Stomach smooth muscle (tissue), 2 donors: ENCODE measurements around the gene SLC26A5.
"Not testable (repeated sequence)": the region's sequence is repeated elsewhere in the genome, so short reads cannot be mapped to it uniquely, and the experiment has no call there.

ENCODE experiments used
- H3K27ac ChIP-seq: one replicate; pipeline ENCODE4 v1.7.0; 2013; ENCODE audit warnings: mild to moderate bottlenecking, low read length, inconsistent platforms
- H3K27me3 ChIP-seq, 2 donors: one replicate each; pipeline ENCODE4 v1.7.0; 2013; ENCODE audit warnings: low read length in 2 of 2; ENCODE audit not compliant: insufficient read depth in 2 of 2, control insufficient read depth in 1 of 2
- H3K36me3 ChIP-seq, 2 donors: one replicate each; pipeline ENCODE4 v1.7.0; 2013; ENCODE audit warnings: low read length in 2 of 2; ENCODE audit not compliant: control insufficient read depth in 2 of 2, insufficient read depth in 2 of 2
- H3K4me1 ChIP-seq: one replicate; pipeline ENCODE4 v1.7.0; 2013; ENCODE audit warnings: low read length; ENCODE audit not compliant: control insufficient read depth, insufficient read depth
- H3K4me3 ChIP-seq, 2 donors: one replicate each; pipeline ENCODE4 v1.7.0; 2013; ENCODE audit warnings: low read length in 2 of 2
- H3K9ac ChIP-seq, 2 donors: one replicate each; pipeline ENCODE4 v1.7.0; 2013; ENCODE audit warnings: low read length in 2 of 2, mild to moderate bottlenecking in 1 of 2
- H3K9me3 ChIP-seq, 2 donors: one replicate each; pipeline ENCODE4 v1.7.0; 2013; ENCODE audit warnings: low read length in 2 of 2; ENCODE audit not compliant: control insufficient read depth in 2 of 2
- donor health status: healthy.
- donor health status: Pancreatic carcinoma.

The SLC26A5 gene

DNA sequence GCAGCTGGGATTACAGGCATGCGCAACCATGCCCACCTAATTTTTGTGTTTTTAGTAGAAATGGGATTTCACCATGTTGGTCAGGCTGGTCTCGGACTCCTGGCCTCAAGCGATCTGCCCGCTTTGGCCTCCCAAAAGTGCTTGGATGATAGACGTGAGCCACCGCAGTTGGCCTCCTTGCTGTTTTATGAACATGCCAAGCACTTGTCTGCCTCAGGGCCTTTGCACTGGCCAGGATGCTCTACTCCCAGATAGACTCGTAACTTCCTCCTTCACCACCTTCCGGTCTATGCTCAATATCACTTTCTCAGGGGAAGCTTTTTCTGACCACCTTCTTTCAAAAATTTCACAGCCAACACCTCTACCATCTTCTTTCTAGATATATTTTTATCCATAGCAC, 6.3 kb downstream of the SLC26A5 start:
- H3K36me3 ChIP-seq: no peaks in the 10 kb centered on the region
- no peaks in the 10 kb centered on the region for H3K4me1 ChIP-seq
- no peaks in the 10 kb centered on the region for H3K9me3 ChIP-seq
- H3K9ac ChIP-seq: no peak overlapping the region
- H3K4me3 ChIP-seq: no peak overlapping the region
- no peaks in the 10 kb centered on the region for H3K27me3 ChIP-seq
- no peak overlapping the region for H3K27ac ChIP-seq

DNA sequence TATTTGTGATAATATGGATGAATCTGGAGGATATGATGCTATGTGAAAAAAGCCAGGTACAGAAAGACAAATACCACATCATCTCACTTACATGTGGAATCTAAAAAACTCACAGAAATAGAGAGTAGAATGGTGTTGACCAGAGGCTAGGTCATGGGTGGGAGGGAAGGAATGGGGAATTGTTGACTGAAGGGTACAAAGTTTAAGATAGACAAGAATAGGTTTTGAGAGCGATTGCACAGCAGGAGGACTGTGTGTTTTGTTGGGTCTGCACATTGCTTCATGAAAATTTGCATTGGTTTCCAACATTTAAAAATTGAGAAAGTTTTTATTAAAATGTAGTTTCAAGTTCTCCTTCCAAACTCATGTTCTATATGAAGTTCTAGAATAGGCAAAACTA, 8.4 kb downstream of the SLC26A5 start:
- H3K4me1 ChIP-seq: no peaks in the 10 kb centered on the region
- no peaks in the 10 kb centered on the region for H3K36me3 ChIP-seq
- no peaks in the 10 kb centered on the region for H3K27me3 ChIP-seq
- H3K9ac ChIP-seq: no peak overlapping the region
- H3K4me3 ChIP-seq: no peak overlapping the region
- H3K9me3 ChIP-seq: no peaks in the 10 kb centered on the region
- H3K27ac ChIP-seq: no peak overlapping the region

DNA sequence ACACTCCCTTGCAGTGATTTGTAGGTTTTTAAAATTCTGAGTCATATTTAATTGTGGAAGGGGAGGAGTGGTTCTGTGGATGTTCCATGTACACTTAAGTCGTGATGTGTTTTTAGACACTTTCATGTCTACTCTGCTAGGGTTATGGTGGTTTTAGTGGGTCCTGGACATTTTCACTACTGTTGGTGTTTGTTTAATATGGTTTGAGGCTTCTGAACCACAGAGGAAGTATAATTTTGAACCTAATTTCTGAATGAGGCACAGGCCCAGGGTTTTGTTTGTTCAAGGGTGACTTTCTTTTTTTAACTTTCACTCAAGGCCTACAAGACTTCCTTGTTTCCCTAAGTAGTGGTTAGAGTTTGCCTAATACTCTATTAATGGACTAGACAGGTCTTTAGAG, 13.3 kb downstream of the SLC26A5 start:
- Histone ChIP-seq H3K9ac (no peak overlapping the region), H3K27ac (no peak overlapping the region), H3K27me3 (peaks cover 0 to 2% of the 10 kb centered on the region in 2 donors), H3K4me3 (no peak overlapping the region), H3K4me1 (no peaks in the 10 kb centered on the region), H3K36me3 (no peaks in the 10 kb centered on the region), H3K9me3 (no peaks in the 10 kb centered on the region)

DNA sequence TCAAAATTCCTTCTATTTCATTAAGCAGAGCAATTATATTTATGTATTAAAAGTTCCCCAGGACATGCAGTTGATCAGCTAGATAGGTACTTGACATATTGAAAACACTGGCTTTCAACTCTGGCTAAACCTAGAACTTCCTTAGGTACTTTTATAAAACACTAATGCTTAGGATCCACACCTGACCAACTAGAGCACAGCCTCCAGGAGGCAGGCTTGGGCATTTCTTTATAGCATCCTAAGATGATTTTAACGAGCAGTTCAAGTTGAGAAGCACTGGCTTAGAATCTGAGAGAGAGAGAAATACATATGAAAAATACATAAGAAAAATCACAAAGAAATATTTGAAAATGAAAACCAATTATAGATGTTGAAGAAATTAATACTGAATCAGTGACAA, 20.8 kb downstream of the SLC26A5 start:
- Histone ChIP-seq H3K9me3 (no peaks in the 10 kb centered on the region), H3K27me3 (peaks cover 0 to 2% of the 10 kb centered on the region in 2 donors), H3K27ac (no peak overlapping the region), H3K4me1 (no peaks in the 10 kb centered on the region), H3K9ac (no peak overlapping the region), H3K4me3 (no peak overlapping the region), H3K36me3 (no peaks in the 10 kb centered on the region)

DNA sequence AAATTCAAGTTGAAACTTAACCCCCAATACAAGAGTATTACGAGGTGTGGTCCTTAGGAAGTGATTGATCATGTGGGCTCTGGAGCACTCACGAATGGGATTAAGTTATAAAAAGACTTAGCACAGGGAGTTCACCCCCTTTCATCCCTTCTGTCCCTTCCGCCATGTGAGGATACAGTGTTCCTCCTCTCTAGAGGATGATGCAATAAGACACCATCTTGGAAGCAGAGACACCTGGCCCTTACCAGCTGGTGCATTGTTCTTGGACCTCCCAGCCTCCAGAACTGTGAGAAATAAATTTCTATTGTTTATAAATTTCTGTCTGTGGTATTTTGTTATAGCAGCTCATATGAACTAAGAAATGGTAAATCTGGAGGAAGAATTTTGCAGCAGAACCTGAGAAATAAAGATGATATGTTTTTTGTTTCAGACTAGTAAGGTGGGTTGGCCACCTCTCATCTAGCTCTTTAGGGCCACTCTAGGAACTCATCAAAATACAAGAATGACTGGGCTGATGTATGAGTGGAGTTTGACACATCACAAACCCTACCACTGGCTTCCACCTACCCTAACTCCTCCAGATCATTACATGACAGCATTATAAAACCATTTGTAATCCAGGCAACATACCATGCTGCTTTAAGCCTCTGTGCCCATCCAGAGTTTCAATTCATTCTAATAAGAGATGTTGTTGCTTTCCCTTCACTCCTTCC, 22.4 kb downstream of the SLC26A5 start:
- Histone ChIP-seq H3K27ac (no peak overlapping the region), H3K36me3 (no peaks in the 10 kb centered on the region), H3K27me3 (no peaks in the 10 kb centered on the region), H3K4me3 (no peak overlapping the region), H3K9ac (no peak overlapping the region), H3K9me3 (no peaks in the 10 kb centered on the region), H3K4me1 (no peaks in the 10 kb centered on the region)

DNA sequence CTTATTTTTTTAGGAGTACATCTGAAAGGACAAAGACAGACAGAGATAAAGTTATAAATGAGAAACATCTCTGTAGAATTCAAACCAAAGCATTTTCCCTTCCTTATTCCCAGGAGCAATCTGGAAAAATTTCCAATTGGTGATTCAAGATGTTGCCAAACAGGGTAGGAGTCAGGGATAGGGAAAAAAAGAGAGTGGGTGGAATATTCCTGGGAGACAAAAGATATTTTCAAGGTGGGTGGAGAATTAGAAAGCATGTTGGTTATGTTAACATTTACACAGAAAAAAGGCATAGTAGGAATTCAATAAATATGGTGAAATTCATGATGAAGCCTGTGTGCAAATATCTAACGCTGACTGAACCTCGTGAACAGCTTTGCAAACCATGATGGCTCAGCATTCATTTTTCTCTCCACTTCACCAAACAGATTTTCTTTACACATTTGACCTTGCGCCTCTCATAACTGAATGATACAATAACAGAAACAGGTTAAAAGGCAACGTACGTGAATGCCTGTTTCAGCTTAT, 25.1 kb downstream of the SLC26A5 start:
- Histone ChIP-seq H3K27ac (no peak overlapping the region), H3K27me3 (no peaks in the 10 kb centered on the region), H3K4me3 (no peak overlapping the region), H3K9me3 (no peaks in the 10 kb centered on the region), H3K4me1 (no peaks in the 10 kb centered on the region), H3K9ac (no peak overlapping the region), H3K36me3 (no peaks in the 10 kb centered on the region)

DNA sequence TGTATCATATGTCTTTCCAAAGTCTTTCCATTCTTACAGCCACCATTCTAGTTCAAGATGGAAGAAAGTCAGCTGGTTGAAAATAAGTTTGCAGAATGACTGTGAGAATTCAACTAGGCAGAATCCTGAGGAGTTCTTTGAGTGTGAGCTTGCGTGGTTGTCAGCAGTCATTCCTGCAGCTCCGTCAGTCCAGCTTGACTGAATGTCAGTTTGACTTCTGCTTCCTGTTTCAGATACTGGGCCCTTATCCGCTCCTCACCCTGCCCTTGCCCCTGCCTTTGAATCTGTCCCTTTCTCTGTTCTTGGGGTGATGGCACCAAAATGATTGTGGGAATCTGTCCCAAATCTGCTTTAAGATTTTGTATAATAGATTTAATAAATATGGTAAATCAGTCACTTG, 27.8 kb downstream of the SLC26A5 start:
- Histone ChIP-seq H3K4me1 (no peaks in the 10 kb centered on the region), H3K9me3 (no peaks in the 10 kb centered on the region), H3K9ac (no peak overlapping the region), H3K36me3 (no peaks in the 10 kb centered on the region), H3K4me3 (no peak overlapping the region), H3K27ac (no peak overlapping the region), H3K27me3 (no peaks in the 10 kb centered on the region)

DNA sequence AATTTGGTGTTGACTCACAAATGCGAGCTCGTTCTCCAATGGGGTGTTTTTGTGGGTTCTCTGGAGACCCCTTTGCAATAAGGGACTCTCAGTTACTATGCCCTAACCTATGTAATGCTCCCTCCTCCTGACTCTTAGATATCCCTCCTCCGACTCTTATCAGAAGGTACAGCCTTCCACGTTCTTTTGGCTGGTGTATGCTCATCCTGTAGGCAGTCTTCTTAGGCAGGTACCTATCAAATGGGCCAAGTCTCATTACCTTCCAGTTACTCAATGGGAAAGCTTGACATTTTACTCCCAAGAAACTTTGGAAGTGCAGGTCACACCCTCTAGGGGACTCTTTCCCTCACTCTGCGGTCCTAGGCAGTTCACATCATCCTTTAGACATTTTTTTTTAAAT, 32.6 kb downstream of the SLC26A5 start:
- Histone ChIP-seq H3K36me3 (no peaks in the 10 kb centered on the region), H3K4me3 (no peak overlapping the region), H3K9me3 (no peaks in the 10 kb centered on the region), H3K27me3 (no peaks in the 10 kb centered on the region), H3K27ac (no peak overlapping the region), H3K9ac (no peak overlapping the region), H3K4me1 (no peaks in the 10 kb centered on the region)

DNA sequence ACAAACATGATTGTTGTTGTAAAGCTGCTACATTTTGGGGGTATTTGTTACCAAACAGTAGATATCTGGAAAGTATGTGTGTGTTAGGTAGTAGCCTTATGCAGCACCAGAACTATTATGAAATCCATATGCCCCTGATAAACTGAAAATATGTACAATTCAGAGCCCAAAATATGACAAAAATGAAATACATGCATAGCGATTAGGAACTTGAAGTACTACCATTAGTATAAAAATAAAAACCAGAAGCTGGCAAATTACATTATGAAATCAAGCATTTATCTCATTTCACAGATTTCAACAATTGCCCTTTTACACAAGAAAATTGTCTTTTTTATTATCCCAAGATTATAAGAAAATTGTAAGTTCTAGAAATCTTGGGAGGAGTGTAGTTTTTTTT, 33.9 kb downstream of the SLC26A5 start:
- no peak overlapping the region for H3K27ac ChIP-seq
- H3K27me3 ChIP-seq: no peaks in the 10 kb centered on the region

DNA sequence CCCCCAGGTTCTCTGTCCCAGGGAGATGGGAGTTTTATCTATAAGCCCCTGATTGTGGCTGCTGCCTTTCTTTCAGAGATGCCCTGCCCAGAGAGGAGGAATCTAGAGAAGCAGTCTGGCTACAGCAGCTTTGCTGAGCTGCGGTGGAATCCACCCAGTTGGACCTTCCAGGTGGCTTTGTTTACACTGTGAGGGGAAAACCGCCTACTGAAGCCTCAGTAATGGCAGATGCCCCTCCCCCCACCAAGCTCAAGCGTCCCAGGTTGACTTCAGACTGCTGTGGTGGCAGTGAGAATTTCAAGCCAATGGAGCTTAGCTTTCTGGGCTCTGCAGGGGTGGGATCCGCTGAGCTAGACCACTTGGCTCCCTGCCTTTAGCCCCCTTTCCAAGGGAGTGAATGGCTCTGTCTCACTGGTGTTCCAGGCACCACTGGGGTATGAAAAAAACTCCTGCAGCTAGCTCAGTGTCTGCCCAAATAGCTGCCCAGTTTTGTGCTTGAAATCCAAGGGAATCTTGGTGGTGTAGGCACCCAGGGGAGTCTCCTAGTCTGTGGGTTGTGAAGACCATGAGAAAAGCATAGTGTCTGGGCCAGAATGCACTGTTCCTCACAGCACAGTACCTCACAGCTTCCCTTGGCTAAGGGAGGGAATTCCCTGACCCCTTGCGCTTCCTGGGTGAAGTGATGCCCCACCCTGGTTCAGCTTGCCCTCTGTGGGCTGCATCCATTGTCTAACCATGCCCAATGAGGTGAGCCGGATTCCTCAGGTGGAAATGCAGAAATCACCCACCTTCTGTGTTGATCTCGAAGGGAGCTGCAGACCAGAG, 40.0 kb downstream of the SLC26A5 start:
- H3K9me3 ChIP-seq, H3K4me1 ChIP-seq, H3K27me3 ChIP-seq, H3K27ac ChIP-seq, H3K9ac ChIP-seq, H3K4me3 ChIP-seq, H3K36me3 ChIP-seq: not testable (repeated sequence)

More for the DNA sequence above, 33.9 kb downstream of the SLC26A5 start:
- Histone ChIP-seq H3K9ac (no peak overlapping the region), H3K9me3 (no peaks in the 10 kb centered on the region), H3K4me1 (no peaks in the 10 kb centered on the region), H3K4me3 (no peak overlapping the region), H3K36me3 (no peaks in the 10 kb centered on the region)

DNA sequence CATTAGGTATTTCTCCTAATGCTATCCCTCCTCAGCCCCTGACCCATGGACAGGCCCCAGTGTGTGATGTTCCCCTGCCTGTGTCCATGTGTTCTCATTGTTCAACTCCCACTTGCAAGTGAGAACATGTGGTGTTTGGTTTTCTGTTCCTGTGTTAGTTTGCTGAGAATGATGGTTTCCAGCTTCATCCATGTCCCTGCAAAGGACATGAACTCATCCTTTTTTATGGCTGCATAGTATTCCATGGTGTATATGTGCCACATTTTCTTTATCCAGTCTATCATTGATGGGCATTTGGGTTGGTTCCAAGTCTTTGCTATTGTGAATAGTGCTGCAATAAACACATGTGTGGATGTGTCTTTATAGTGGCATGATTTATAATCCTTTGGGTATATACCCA, 46.3 kb downstream of the SLC26A5 start:
- H3K9me3 ChIP-seq, H3K36me3 ChIP-seq, H3K4me3 ChIP-seq: not testable (repeated sequence)

More for the DNA sequence above, 46.3 kb downstream of the SLC26A5 start:
- not testable (repeated sequence) for H3K27ac ChIP-seq, H3K27me3 ChIP-seq, H3K4me1 ChIP-seq, H3K9ac ChIP-seq
